WTC11 (cell line): Measurements from ENCODE around the gene DNAAF3.

Source experiments
- AFF4 ChIP-seq: sonication (generic); formaldehyde crosslinking; IDR thresholded peaks from 2 replicates; pipeline ENCODE4 v1.8.1; 2023; ENCODE audit warnings: mild to moderate bottlenecking, missing genetic modification reagents, borderline replicate concordance
- ATF3 ChIP-seq: sonication (generic); formaldehyde crosslinking; conservative IDR thresholded peaks from 2 replicates; pipeline ENCODE4 v1.8.1; 2022; ENCODE audit warnings: mild to moderate bottlenecking, missing genetic modification reagents
- ATF6 ChIP-seq: sonication (generic); formaldehyde crosslinking; IDR thresholded peaks from 2 replicates; pipeline ENCODE4 v1.8.1; 2023; ENCODE audit warnings: mild to moderate bottlenecking, missing genetic modification reagents
- CTCF ChIP-seq: fragments of 200-600 bp; IDR thresholded peaks from 2 replicates; pipeline ENCODE4 v1.8.0; 2022; ENCODE audit warnings: antibody characterized with exemption
- FOXP4 ChIP-seq: sonication (generic); formaldehyde crosslinking; IDR thresholded peaks from 2 replicates; pipeline ENCODE4 v1.8.0; 2022; ENCODE audit warnings: mild to moderate bottlenecking, missing genetic modification reagents
- GABPB1 ChIP-seq: sonication (generic); formaldehyde crosslinking; IDR thresholded peaks from 2 replicates; pipeline ENCODE4 v1.8.1; 2023; ENCODE audit warnings: mild to moderate bottlenecking, missing genetic modification reagents
- PREB ChIP-seq: sonication (generic); formaldehyde crosslinking; IDR thresholded peaks from 2 replicates; pipeline ENCODE4 v1.8.1; 2022; ENCODE audit warnings: mild to moderate bottlenecking, missing genetic modification reagents, moderate library complexity, borderline replicate concordance
- SP1 ChIP-seq: sonication (generic); formaldehyde crosslinking; conservative IDR thresholded peaks from 2 replicates; pipeline ENCODE4 v1.8.1; 2022; ENCODE audit warnings: missing genetic modification reagents
- USF2 ChIP-seq: sonication (generic); formaldehyde crosslinking; IDR thresholded peaks from 2 replicates; pipeline ENCODE4 v1.8.1; 2023; ENCODE audit warnings: mild to moderate bottlenecking, missing genetic modification reagents, moderate library complexity
- ZMAT4 ChIP-seq: fragments of 250-450 bp; sonication (Bioruptor Pico); IDR thresholded peaks from 2 replicates; pipeline ENCODE4 v1.9.0; 2021; ENCODE audit warnings: mild to moderate bottlenecking
- ZNF232 ChIP-seq: sonication (generic); formaldehyde crosslinking; IDR thresholded peaks from 2 replicates; pipeline ENCODE4 v1.8.0; 2022; ENCODE audit warnings: mild to moderate bottlenecking, missing genetic modification reagents
- ZNF396 ChIP-seq: fragments of 250-450 bp; sonication (Bioruptor Pico); IDR thresholded peaks from 2 replicates; pipeline ENCODE4 v1.8.0; 2021; ENCODE audit warnings: mild to moderate bottlenecking, moderate library complexity, borderline replicate concordance

GRCh38 chr19:55145232-55145631 lies 21.2 kb downstream of the DNAAF3 start:
- no peak for TF ChIP-seq FOXP4 (CRISPR knock-in tag)
- no peak for TF ChIP-seq CTCF
- TF ChIP-seq ZMAT4 (CRISPR knock-in tag), result no peak
- TF ChIP-seq AFF4, result no peak
- TF ChIP-seq GABPB1 (CRISPR knock-in tag), result no peak
- TF ChIP-seq SP1 (CRISPR knock-in tag), result no peak
- TF ChIP-seq USF2 (CRISPR knock-in tag), result no peak
- TF ChIP-seq ATF3 (CRISPR knock-in tag), result no peak
- TF ChIP-seq ATF6 (CRISPR knock-in tag), result no peak
- TF ChIP-seq PREB (CRISPR knock-in tag), result no peak
- no peak for TF ChIP-seq ZNF232 (CRISPR knock-in tag)
- no peak for TF ChIP-seq ZNF396
